Measurements from ENCODE around the gene P2RY12. TPM values are rescaled to one million over a fixed set of nuclear protein-coding genes. Genes with fewer than 3 reads are reported as not detected.

P2RY12 gene
- total and polyA plus RNA-seq, 2 of the 8 experiments (the other 6 are each of a cell fraction or from before 2014, with no cell fraction given): not detected

DNA sequence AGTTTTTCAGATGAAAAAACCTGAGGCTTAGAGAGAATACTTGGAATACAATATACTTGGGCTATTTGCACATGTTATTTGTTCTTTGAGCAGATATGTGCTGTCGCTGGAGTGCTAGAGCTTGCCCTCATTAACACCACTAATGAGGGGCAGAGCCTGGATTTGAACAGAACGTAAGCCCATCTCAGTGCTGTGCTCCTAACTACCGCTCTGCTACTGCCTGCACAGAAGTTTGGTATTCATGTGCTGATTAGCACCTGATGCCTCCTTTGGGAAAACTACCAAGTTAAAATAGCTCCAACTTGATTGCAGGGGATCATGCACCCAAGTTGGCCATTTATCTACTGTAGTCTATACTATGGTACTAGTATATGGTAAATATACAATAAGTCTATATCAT lies 71.6 kb downstream of the P2RY12 start (continued):
- TF ChIP-seq, protein P1, sequence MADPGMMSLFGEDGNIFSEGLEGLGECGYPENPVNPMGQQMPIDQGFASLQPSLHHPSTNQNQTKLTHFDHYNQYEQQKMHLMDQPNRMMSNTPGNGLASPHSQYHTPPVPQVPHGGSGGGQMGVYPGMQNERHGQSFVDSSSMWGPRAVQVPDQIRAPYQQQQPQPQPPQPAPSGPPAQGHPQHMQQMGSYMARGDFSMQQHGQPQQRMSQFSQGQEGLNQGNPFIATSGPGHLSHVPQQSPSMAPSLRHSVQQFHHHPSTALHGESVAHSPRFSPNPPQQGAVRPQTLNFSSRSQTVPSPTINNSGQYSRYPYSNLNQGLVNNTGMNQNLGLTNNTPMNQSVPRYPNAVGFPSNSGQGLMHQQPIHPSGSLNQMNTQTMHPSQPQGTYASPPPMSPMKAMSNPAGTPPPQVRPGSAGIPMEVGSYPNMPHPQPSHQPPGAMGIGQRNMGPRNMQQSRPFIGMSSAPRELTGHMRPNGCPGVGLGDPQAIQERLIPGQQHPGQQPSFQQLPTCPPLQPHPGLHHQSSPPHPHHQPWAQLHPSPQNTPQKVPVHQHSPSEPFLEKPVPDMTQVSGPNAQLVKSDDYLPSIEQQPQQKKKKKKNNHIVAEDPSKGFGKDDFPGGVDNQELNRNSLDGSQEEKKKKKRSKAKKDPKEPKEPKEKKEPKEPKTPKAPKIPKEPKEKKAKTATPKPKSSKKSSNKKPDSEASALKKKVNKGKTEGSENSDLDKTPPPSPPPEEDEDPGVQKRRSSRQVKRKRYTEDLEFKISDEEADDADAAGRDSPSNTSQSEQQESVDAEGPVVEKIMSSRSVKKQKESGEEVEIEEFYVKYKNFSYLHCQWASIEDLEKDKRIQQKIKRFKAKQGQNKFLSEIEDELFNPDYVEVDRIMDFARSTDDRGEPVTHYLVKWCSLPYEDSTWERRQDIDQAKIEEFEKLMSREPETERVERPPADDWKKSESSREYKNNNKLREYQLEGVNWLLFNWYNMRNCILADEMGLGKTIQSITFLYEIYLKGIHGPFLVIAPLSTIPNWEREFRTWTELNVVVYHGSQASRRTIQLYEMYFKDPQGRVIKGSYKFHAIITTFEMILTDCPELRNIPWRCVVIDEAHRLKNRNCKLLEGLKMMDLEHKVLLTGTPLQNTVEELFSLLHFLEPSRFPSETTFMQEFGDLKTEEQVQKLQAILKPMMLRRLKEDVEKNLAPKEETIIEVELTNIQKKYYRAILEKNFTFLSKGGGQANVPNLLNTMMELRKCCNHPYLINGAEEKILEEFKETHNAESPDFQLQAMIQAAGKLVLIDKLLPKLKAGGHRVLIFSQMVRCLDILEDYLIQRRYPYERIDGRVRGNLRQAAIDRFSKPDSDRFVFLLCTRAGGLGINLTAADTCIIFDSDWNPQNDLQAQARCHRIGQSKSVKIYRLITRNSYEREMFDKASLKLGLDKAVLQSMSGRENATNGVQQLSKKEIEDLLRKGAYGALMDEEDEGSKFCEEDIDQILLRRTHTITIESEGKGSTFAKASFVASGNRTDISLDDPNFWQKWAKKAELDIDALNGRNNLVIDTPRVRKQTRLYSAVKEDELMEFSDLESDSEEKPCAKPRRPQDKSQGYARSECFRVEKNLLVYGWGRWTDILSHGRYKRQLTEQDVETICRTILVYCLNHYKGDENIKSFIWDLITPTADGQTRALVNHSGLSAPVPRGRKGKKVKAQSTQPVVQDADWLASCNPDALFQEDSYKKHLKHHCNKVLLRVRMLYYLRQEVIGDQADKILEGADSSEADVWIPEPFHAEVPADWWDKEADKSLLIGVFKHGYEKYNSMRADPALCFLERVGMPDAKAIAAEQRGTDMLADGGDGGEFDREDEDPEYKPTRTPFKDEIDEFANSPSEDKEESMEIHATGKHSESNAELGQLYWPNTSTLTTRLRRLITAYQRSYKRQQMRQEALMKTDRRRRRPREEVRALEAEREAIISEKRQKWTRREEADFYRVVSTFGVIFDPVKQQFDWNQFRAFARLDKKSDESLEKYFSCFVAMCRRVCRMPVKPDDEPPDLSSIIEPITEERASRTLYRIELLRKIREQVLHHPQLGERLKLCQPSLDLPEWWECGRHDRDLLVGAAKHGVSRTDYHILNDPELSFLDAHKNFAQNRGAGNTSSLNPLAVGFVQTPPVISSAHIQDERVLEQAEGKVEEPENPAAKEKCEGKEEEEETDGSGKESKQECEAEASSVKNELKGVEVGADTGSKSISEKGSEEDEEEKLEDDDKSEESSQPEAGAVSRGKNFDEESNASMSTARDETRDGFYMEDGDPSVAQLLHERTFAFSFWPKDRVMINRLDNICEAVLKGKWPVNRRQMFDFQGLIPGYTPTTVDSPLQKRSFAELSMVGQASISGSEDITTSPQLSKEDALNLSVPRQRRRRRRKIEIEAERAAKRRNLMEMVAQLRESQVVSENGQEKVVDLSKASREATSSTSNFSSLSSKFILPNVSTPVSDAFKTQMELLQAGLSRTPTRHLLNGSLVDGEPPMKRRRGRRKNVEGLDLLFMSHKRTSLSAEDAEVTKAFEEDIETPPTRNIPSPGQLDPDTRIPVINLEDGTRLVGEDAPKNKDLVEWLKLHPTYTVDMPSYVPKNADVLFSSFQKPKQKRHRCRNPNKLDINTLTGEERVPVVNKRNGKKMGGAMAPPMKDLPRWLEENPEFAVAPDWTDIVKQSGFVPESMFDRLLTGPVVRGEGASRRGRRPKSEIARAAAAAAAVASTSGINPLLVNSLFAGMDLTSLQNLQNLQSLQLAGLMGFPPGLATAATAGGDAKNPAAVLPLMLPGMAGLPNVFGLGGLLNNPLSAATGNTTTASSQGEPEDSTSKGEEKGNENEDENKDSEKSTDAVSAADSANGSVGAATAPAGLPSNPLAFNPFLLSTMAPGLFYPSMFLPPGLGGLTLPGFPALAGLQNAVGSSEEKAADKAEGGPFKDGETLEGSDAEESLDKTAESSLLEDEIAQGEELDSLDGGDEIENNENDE (IDR thresholded peaks at IDR 0.05; ENCODE audit: insufficient replicate concordance, low read length): no peak
- TF ChIP-seq POU5F1 (IDR thresholded peaks at IDR 0.05; ENCODE audit: low read depth, low read length) (no peak), TAF7 (optimal IDR thresholded peaks at IDR 0.05; ENCODE audit: borderline replicate concordance, low read depth, low read length) (no peak), RAD21 (IDR thresholded peaks at IDR 0.05 in 1 of 2, conservative IDR thresholded peaks at IDR 0.05 in 1 of 2; ENCODE audit: low read depth in 2 of 2, low read length in 2 of 2) (no peak), MAFK (IDR thresholded peaks at IDR 0.05; ENCODE audit: low read depth, low read length) (no peak), RBBP5 (IDR thresholded peaks at IDR 0.05; ENCODE audit: borderline replicate concordance, low read depth, low read length) (no peak), SIX5 (IDR thresholded peaks at IDR 0.05; ENCODE audit: low read depth, low read length) (no peak), SUZ12 (IDR thresholded peaks at IDR 0.05; ENCODE audit: low read length) (no peak), RNF2 (IDR thresholded peaks at IDR 0.05; ENCODE audit: borderline replicate concordance, low read depth, low read length, missing control alignments, poor library complexity, severe bottlenecking) (no peak)
- TF ChIP-seq, protein P2, sequence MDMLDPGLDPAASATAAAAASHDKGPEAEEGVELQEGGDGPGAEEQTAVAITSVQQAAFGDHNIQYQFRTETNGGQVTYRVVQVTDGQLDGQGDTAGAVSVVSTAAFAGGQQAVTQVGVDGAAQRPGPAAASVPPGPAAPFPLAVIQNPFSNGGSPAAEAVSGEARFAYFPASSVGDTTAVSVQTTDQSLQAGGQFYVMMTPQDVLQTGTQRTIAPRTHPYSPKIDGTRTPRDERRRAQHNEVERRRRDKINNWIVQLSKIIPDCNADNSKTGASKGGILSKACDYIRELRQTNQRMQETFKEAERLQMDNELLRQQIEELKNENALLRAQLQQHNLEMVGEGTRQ (IDR thresholded peaks at IDR 0.05; ENCODE audit: low read length): no peak

Data from H1 (cell line).